MM.1S (cell line): ENCODE results near the gene AEBP1.

Experiments
- DNase-seq: peaks from one replicate; pipeline ENCODE4 v3.0.0-alpha.2; 2015
- H2AFZ ChIP-seq: fragments of 300-600 bp; sonication (generic); 2 replicates; pipeline ENCODE4 v1.6.0; 2016; ENCODE audit warnings: antibody characterized with exemption, low read length
- H3F3A ChIP-seq: fragments of 300-600 bp; sonication (generic); 2 replicates; pipeline ENCODE4 v1.6.1; 2016; ENCODE audit warnings: mild to moderate bottlenecking, antibody characterized with exemption, low read length, moderate library complexity, mixed read lengths; ENCODE audit not compliant: insufficient read depth
- H3K27ac ChIP-seq: fragments of 300-600 bp; sonication (generic); 2 replicates; pipeline ENCODE4 v1.5.1; 2016; ENCODE audit warnings: mild to moderate bottlenecking, low read length
- H3K27me3 ChIP-seq: fragments of 300-600 bp; sonication (generic); replicated peaks from 2 replicates; pipeline ENCODE4 v1.6.0; 2016; ENCODE audit warnings: low read length; ENCODE audit not compliant: insufficient read depth
- H3K36me3 ChIP-seq: fragments of 300-600 bp; sonication (generic); replicated peaks from 2 replicates; pipeline ENCODE4 v1.6.1; 2016; ENCODE audit warnings: mild to moderate bottlenecking, low read length, mixed read lengths; ENCODE audit not compliant: insufficient read depth
- H3K4me1 ChIP-seq: fragments of 300-600 bp; sonication (generic); 2 replicates; pipeline ENCODE4 v1.6.1; 2016; ENCODE audit warnings: low read length, mixed read lengths
- H3K4me2 ChIP-seq: fragments of 300-600 bp; sonication (generic); 2 replicates; pipeline ENCODE4 v1.6.0; 2016; ENCODE audit warnings: low read depth, low read length
- H3K4me3 ChIP-seq: fragments of 300-600 bp; sonication (generic); 2 replicates; pipeline ENCODE4 v1.5.1; 2016; ENCODE audit warnings: low read length, mixed read lengths
- H3K79me2 ChIP-seq: fragments of 300-600 bp; sonication (generic); 2 replicates; pipeline ENCODE4 v1.6.1; 2016; ENCODE audit warnings: mixed run types, low read length, mixed read lengths
- H3K9ac ChIP-seq: fragments of 300-600 bp; sonication (generic); 2 replicates; pipeline ENCODE4 v1.6.1; 2016; ENCODE audit warnings: low read length, mixed read lengths
- H3K9me2 ChIP-seq: fragments of 300-600 bp; sonication (generic); replicated peaks from 2 replicates; pipeline ENCODE4 v1.6.1; 2016; ENCODE audit warnings: mild to moderate bottlenecking, low read length, mixed read lengths; ENCODE audit not compliant: insufficient read depth
- H3K9me3 ChIP-seq: fragments of 300-600 bp; sonication (generic); replicated peaks from 2 replicates; pipeline ENCODE4 v1.6.1; 2016; ENCODE audit warnings: mild to moderate bottlenecking, low read length, mixed read lengths; ENCODE audit not compliant: insufficient read depth
- H4K20me1 ChIP-seq: fragments of 300-600 bp; sonication (generic); 2 replicates; pipeline ENCODE4 v1.6.1; 2016; ENCODE audit warnings: mild to moderate bottlenecking, low read length, moderate library complexity, mixed read lengths; ENCODE audit not compliant: insufficient read depth
- CTCF ChIP-seq: fragments of 300-600 bp; sonication (generic); IDR thresholded peaks from 2 replicates; pipeline ENCODE4 v1.5.1; 2016; ENCODE audit warnings: antibody characterized with exemption, low read length, mixed read lengths
- EZH2 ChIP-seq: fragments of 300-600 bp; sonication (generic); optimal IDR thresholded peaks from 2 replicates; pipeline ENCODE3; 2017; ENCODE audit warnings: low read depth, mild to moderate bottlenecking, antibody characterized with exemption, low read length, mixed read lengths
- EZH2phosphoT487 ChIP-seq: fragments of 300-600 bp; sonication (generic); IDR thresholded peaks from 2 replicates; pipeline ENCODE4 v1.6.1; 2018; ENCODE audit warnings: antibody characterized with exemption, low read length

Gene AEBP1

GRCh38 chr7:44150966-44151941, 47.1 kb downstream of the AEBP1 start:
- Histone ChIP-seq H3K9me2 (no peaks in the 10 kb centered on the region), H3K4me1 (no peaks in the 10 kb centered on the region), H3F3A (no peaks in the 10 kb centered on the region), H3K9me3 (no peaks in the 10 kb centered on the region), H3K27ac (no peak overlapping the region), H3K79me2 (no peaks in the 10 kb centered on the region), H3K36me3 (no peaks in the 10 kb centered on the region), H3K4me2 (no peak overlapping the region), H3K9ac (no peak overlapping the region), H4K20me1 (no peaks in the 10 kb centered on the region), H2AFZ (no peak overlapping the region), H3K4me3 (no peak overlapping the region), H3K27me3 (no peaks in the 10 kb centered on the region)
- TF ChIP-seq EZH2phosphoT487, result no peak
- DNase-seq, result no peak

GRCh38 chr7:44151956-44152355, 47.8 kb downstream of the AEBP1 start:
- no peaks in the 10 kb centered on the region for H3K27me3 ChIP-seq
- no peak overlapping the region for H2AFZ ChIP-seq
- H3K9me3 ChIP-seq, result no peaks in the 10 kb centered on the region
- TF ChIP-seq CTCF (no peak), EZH2phosphoT487 (no peak), EZH2 (no peak)
- H3K27ac ChIP-seq, result no peak overlapping the region
- H3K4me3 ChIP-seq, result no peak overlapping the region
- H3K79me2 ChIP-seq, result no peaks in the 10 kb centered on the region
- no peak overlapping the region for H3K4me2 ChIP-seq
- H3F3A ChIP-seq, result no peaks in the 10 kb centered on the region
- no peak for DNase-seq
- no peaks in the 10 kb centered on the region for H4K20me1 ChIP-seq
- no peaks in the 10 kb centered on the region for H3K9me2 ChIP-seq
- H3K4me1 ChIP-seq, result no peaks in the 10 kb centered on the region
- H3K9ac ChIP-seq, result no peak overlapping the region
- no peaks in the 10 kb centered on the region for H3K36me3 ChIP-seq

DNA sequence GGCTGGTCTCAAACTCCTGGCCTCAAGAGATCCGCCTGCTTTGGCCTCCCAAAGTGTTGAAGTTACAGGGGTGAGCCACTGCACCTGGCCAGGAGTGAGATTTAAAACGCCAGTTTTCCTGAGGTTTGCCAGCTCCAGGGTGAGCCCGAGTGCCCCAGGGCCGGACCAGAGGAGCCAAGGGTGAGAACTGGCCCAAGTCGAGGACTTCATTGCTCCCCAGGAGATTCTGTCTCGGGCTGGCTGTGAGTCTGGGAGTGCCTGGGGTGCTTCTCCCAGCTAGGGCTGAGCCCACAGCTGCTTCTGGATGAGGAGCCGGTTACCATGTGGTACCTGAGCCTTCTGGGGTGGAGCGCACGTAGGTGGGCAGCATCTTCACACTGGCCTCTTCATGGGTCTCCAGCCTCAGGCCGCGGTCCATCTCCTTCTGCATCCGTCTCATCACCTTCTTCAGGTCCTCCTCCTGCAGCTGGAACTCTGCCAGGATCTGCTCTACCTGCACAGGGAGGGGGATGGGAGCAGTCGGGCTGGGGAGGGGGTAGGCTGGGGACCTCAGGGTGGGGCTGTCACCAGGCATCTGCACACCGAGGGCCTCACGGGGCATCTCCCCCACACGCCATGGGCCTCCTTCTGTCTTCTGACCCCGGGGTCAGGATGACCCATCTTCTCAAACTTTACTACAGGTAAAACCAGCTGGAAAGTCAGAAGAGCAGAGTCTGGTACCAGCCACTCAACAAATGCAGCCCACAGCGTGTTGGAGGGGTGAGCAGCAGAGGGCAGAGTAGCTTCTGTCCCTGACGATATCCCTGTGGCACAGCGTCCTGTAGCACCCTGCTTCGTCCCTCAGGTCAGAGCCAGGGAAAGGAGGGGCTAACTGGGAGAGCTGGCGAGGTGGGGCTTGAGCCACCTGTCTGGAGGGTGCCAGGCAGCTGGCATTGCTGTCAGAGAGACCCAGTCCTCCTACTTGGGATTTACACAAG, 49.1 kb downstream of the AEBP1 start:
- Histone ChIP-seq H3K27ac (no peak overlapping the region), H3K4me1 (no peaks in the 10 kb centered on the region), H3F3A (no peaks in the 10 kb centered on the region), H3K9me2 (no peaks in the 10 kb centered on the region), H4K20me1 (no peaks in the 10 kb centered on the region), H3K79me2 (no peaks in the 10 kb centered on the region), H2AFZ (no peak overlapping the region), H3K9ac (no peak overlapping the region), H3K4me3 (no peak overlapping the region), H3K9me3 (no peaks in the 10 kb centered on the region), H3K36me3 (no peaks in the 10 kb centered on the region), H3K4me2 (no peak overlapping the region), H3K27me3 (no peaks in the 10 kb centered on the region)
- TF ChIP-seq EZH2 (no peak), CTCF (no peak), EZH2phosphoT487 (no peak)
- DNase-seq, result no peak
